Lower leg skin (tissue), 4 donors: ENCODE measurements around the gene SLC6A5. TPM values are rescaled to one million over a fixed set of nuclear protein-coding genes. Genes with fewer than 3 reads are reported as not detected.

Experiments
- DNase-seq, 2 donors: peaks; one replicate each; pipeline ENCODE4 v3.0.0-alpha.2; 2019; ENCODE audit warnings: low spot score in 2 of 2
- H3K4me3 ChIP-seq: fragments of 200-600 bp; sonication (generic); 2 replicates; pipeline ENCODE4 v1.5.1; 2017; ENCODE audit warnings: mild to moderate bottlenecking, low read depth; ENCODE audit not compliant: poor library complexity, severe bottlenecking
- CTCF ChIP-seq, 3 donors: fragments of 450-650 bp; IDR thresholded peaks; one replicate each; pipeline ENCODE4 v1.5.1; 2016; ENCODE audit warnings: antibody characterized with exemption in 3 of 3, mild to moderate bottlenecking in 3 of 3, moderate library complexity in 2 of 3
- POLR2A ChIP-seq, 2 donors: fragments of 450-650 bp; IDR thresholded peaks; one replicate each; pipeline ENCODE4 v1.6.1; 2016 to 2017; ENCODE audit warnings: antibody characterized with exemption in 2 of 2, mild to moderate bottlenecking in 1 of 2, moderate library complexity in 1 of 2
- WGBS, 2 donors: methylation state at CpG; one replicate each; pipeline ENCODE4 v1.1.5; 2018; 5-methylcytosine and 5-hydroxymethylcytosine counted together
- intact Hi-C: fragments of 100-400 bp; cut with DNase I; formaldehyde crosslinking; loops from one replicate; pipeline ENCODE4 v1.15.0; 2023; ENCODE audit warnings: low total_unique reads
- total RNA-seq, 4 donors: library from RNA; depleted of rRNA; stranded (reverse); fragments of >200 nt; gene quantifications; one replicate each; pipeline ENCODE4 v1.1.0, GENCODE V29; 2016

SLC6A5 gene
- total RNA-seq, 4 donors from 2014 or later = not detected

- intact Hi-C loops = no loop called here
- 61 to 63% methylated on average over 5 of the region's 5 CpGs for WGBS, 2 donors
- no peak for DNase-seq
- TF ChIP-seq CTCF (IDR thresholded peaks at IDR 0.05) = no peak
- TF ChIP-seq POLR2A (IDR thresholded peaks at IDR 0.05) = no peak
- H3K4me3 ChIP-seq = no peak overlapping the region
Measured at GRCh38 chr11:20583201-20583600, 16.2 kb upstream of the SLC6A5 start.

- 54 to 69% methylated on average over 4 of the region's 4 CpGs for WGBS, 2 donors
- no peak overlapping the region for H3K4me3 ChIP-seq
- no peak for DNase-seq
- no peak for TF ChIP-seq CTCF (IDR thresholded peaks at IDR 0.05)
- no peak for TF ChIP-seq POLR2A (IDR thresholded peaks at IDR 0.05)
- intact Hi-C loops = no loop called here
Measured at GRCh38 chr11:20584093-20584774, 15.2 kb upstream of the SLC6A5 start.

GRCh38 chr11:20589796-20590195 lies 9.6 kb upstream of the SLC6A5 start:
- no peak for DNase-seq
- intact Hi-C loops = no loop called here
- 64 to 65% methylated on average over 6 of the region's 6 CpGs for WGBS, 2 donors
- H3K4me3 ChIP-seq = no peak overlapping the region
- TF ChIP-seq CTCF (IDR thresholded peaks at IDR 0.05) (no peak), POLR2A (IDR thresholded peaks at IDR 0.05) (no peak)

GRCh38 chr11:20590381-20590780 lies 9.0 kb upstream of the SLC6A5 start:
- no peak overlapping the region for H3K4me3 ChIP-seq
- TF ChIP-seq POLR2A (IDR thresholded peaks at IDR 0.05) (no peak), CTCF (IDR thresholded peaks at IDR 0.05) (no peak)
- intact Hi-C loops = no loop called here
- 87 to 94% methylated on average over 3 of the region's 3 CpGs for WGBS, 2 donors
- no peak for DNase-seq

- TF ChIP-seq CTCF (IDR thresholded peaks at IDR 0.05) (no peak), POLR2A (IDR thresholded peaks at IDR 0.05) (no peak)
- WGBS, 2 donors = 48 to 61% methylated on average over 2 of the region's 2 CpGs
- no peak overlapping the region for H3K4me3 ChIP-seq
- DNase-seq = no peak
- intact Hi-C loops = no loop called here
Measured at GRCh38 chr11:20592741-20593140, 6.7 kb upstream of the SLC6A5 start.
